Upper lobe of right lung (tissue), 1 donor: ENCODE data around the gene PLK5. TPM values are rescaled to one million over a fixed set of nuclear protein-coding genes. Genes with fewer than 3 reads are reported as not detected.

Experiments used
- ATAC-seq: fragments of 200-7000 bp; cut with Tn5 transposase; one replicate; pipeline ENCODE4 v1.9.1; 2020; ENCODE audit warnings: mild to moderate bottlenecking, moderate library complexity
- DNase-seq: peaks from one replicate; pipeline ENCODE4 v3.0.0-alpha.2; 2020
- H3K27ac ChIP-seq: fragments of 200-600 bp; one replicate; pipeline ENCODE4 v1.8.0; 2022
- H3K27me3 ChIP-seq: fragments of 200-600 bp; one replicate; pipeline ENCODE4 v1.8.0; 2022; ENCODE audit warnings: mild to moderate bottlenecking
- H3K36me3 ChIP-seq: fragments of 200-600 bp; one replicate; pipeline ENCODE4 v1.8.0; 2022
- H3K4me1 ChIP-seq: fragments of 200-600 bp; one replicate; pipeline ENCODE4 v1.8.0; 2022
- H3K4me3 ChIP-seq: fragments of 200-600 bp; one replicate; pipeline ENCODE4 v1.8.0; 2022; ENCODE audit warnings: mild to moderate bottlenecking
- H3K9me3 ChIP-seq: fragments of 200-600 bp; one replicate; pipeline ENCODE4 v1.8.0; 2022
- CTCF ChIP-seq: fragments of 200-600 bp; IDR thresholded peaks from one replicate; pipeline ENCODE4 v1.8.0; 2022; ENCODE audit warnings: antibody characterized with exemption
- intact Hi-C: fragments of 100-400 bp; cut with DNase I; formaldehyde crosslinking; loops from one replicate; pipeline ENCODE4 v1.11.0; 2022
- total RNA-seq: library from RNA; stranded (reverse); fragmentation: NEBNext Ultra II Directional; extraction: Animal tissue kit (Norgen Biotek cat#: 25700); gene quantifications from one replicate; pipeline ENCODE4 v1.2.1, GENCODE V29; 2021
- donor health status: DM: no; HTN: yes; CAD: no; lungs with severe emphysema.

PLK5 gene
- total RNA-seq, 1 donor from 2014 or later, result not detected

DNA sequence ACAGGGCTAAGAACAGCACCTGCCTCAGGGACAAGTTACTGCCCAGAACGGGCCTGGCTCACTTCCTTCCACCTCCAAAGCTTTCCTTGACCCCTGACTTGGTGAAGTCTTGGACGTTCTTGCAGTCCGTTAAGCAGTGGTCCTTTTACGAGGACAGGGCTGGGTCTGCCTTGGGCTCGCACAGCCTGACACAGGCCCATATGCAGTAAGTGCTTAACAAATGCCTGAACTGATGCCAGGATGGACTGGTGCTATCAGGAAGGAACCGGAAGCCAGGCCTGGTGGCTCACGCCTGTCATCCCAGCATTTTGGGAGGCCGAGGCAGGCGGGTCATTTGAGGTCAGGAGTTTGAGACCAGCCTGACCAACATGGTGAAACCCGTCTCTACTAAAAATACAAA lies 1.8 kb upstream of the PLK5 start:
- ATAC-seq (no peak), DNase-seq (no peak)
- Histone ChIP-seq H3K27ac (no peak overlapping the region), H3K36me3 (no peaks in the 10 kb centered on the region), H3K9me3 (no peaks in the 10 kb centered on the region), H3K4me1 (no peaks in the 10 kb centered on the region), H3K4me3 (no peak overlapping the region), H3K27me3 (peaks cover 38% of the 10 kb centered on the region)
- TF ChIP-seq CTCF, result no peak
- intact Hi-C loops, result no loop called here

- H3K27me3 ChIP-seq, result peaks cover 45% of the 10 kb centered on the region
Observed at GRCh38 chr19:1522838-1523237, 1.0 kb upstream of the PLK5 start.

GRCh38 chr19:1524287-1524971 lies 552 bp downstream of the PLK5 start:
- peaks cover 53% of the 10 kb centered on the region for H3K27me3 ChIP-seq
- no peak overlapping the region for H3K4me3 ChIP-seq
- intact Hi-C loops, result no loop called here
- H3K36me3 ChIP-seq, result no peaks in the 10 kb centered on the region
- DNase-seq, result no peak
- ATAC-seq, result no peak
- no peak for TF ChIP-seq CTCF
- no peak overlapping the region for H3K27ac ChIP-seq
- no peaks in the 10 kb centered on the region for H3K9me3 ChIP-seq
- H3K4me1 ChIP-seq, result no peaks in the 10 kb centered on the region

More at GRCh38 chr19:1522838-1523237, 1.0 kb upstream of the PLK5 start:
- DNase-seq (no peak), ATAC-seq (no peak)
- TF ChIP-seq CTCF, result no peak
- Histone ChIP-seq H3K9me3 (no peaks in the 10 kb centered on the region), H3K27ac (no peak overlapping the region), H3K36me3 (no peaks in the 10 kb centered on the region), H3K4me1 (no peaks in the 10 kb centered on the region), H3K4me3 (no peak overlapping the region)
- intact Hi-C loops, result no loop called here

DNA sequence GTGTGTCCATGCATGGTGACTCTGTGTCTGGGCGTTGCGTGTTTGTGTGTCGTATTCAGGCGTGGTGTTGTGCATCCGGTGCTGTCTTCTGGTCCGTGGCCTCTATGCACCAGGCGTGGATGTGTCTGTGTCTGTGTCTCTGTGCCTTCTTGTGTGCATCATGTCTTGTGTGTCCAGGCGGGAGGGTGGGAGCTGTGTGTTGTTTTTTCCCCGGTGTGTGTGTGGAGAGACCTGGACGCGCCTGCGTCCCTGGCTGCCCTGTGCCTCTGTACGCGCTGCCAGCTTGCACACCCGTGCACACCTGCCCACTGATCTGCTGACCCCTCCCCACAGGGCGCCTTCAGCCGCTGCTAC lies 1.1 kb downstream of the PLK5 start:
- TF ChIP-seq CTCF, result no peak
- no peak overlapping the region for H3K27ac ChIP-seq
- intact Hi-C loops, result no loop called here
- peaks cover 55% of the 10 kb centered on the region for H3K27me3 ChIP-seq
- ATAC-seq (no peak), DNase-seq (no peak)
- H3K4me1 ChIP-seq, result no peaks in the 10 kb centered on the region
- no peaks in the 10 kb centered on the region for H3K9me3 ChIP-seq
- H3K36me3 ChIP-seq, result no peaks in the 10 kb centered on the region
- no peak overlapping the region for H3K4me3 ChIP-seq

GRCh38 chr19:1525343-1525742 lies 1.5 kb downstream of the PLK5 start:
- ATAC-seq (no peak), DNase-seq (no peak)
- H3K4me3 ChIP-seq, result no peak overlapping the region

More at GRCh38 chr19:1525343-1525742, 1.5 kb downstream of the PLK5 start:
- Histone ChIP-seq H3K27ac (no peak overlapping the region), H3K36me3 (no peaks in the 10 kb centered on the region), H3K27me3 (peaks cover 55% of the 10 kb centered on the region), H3K4me1 (no peaks in the 10 kb centered on the region), H3K9me3 (no peaks in the 10 kb centered on the region)
- no peak for TF ChIP-seq CTCF
- intact Hi-C loops, result no loop called here
